ENCODE measurements around the gene MYOF.

DNA sequence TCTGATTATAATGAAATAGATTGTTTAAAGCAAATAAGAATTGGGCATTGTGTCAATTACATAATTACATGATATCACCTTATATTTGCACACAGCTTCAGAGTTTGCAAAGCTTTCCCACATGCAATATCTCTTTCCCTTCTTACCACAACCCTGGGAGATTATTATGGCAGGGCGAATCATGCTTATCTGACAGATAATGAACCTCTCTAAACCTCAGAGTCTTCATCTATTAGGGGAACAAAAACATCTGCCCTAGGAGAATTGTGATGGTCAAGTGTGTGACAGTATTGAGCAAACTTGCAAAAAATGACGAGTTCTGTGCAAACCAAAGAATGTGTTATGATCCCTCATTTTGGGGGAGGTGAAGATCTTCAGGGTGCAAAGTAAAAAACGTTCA lies 90.0 kb downstream of the MYOF start:
- TF ChIP-seq POLR2A (IDR thresholded peaks at IDR 0.05; ENCODE audit: low read depth, low read length), result no peak
- no peak for TF ChIP-seq POLR2AphosphoS5 (IDR thresholded peaks at IDR 0.05; ENCODE audit: low read depth, low read length)
